Body of pancreas (tissue), 4 donors: ENCODE data around the gene ALG11. TPM values are rescaled to one million over a fixed set of nuclear protein-coding genes. Genes with fewer than 3 reads are reported as not detected.

Experiments
- ATAC-seq: fragments of 150-250 bp; one replicate; pipeline ENCODE4 v1.9.1; 2016
- DNase-seq, 4 donors: peaks; one replicate each; pipeline ENCODE4 v3.0.0-alpha.2; 2019
- H3K27ac ChIP-seq, 4 donors: fragments of 200-600 bp; sonication (generic); 1 replicate in 3 of 4; 2 replicates in 1 of 4; pipeline versions ENCODE4 v1.5.1 to v1.6.1; 2016 to 2019; ENCODE audit warnings: mild to moderate bottlenecking in 1 of 4, mixed read lengths in 1 of 4, moderate library complexity in 1 of 4
- H3K27me3 ChIP-seq, 2 donors: fragments of 200-600 bp; sonication (generic); one replicate each; pipeline ENCODE4 v1.6.0; 2016; ENCODE audit warnings: mild to moderate bottlenecking in 1 of 2
- H3K36me3 ChIP-seq, 2 donors: fragments of 200-600 bp; sonication (generic); replicated peaks in 1 of 2; 2 replicates each; pipeline ENCODE4 v1.5.1; 2016; ENCODE audit warnings: low read depth in 2 of 2; ENCODE audit not compliant: insufficient read depth in 1 of 2
- H3K4me1 ChIP-seq: fragments of 200-600 bp; sonication (generic); one replicate; pipeline ENCODE4 v1.6.0; 2016
- H3K4me3 ChIP-seq, 2 donors: fragments of 200-600 bp; sonication (generic); 1 replicate in 1 of 2; 2 replicates in 1 of 2; pipeline ENCODE4 v1.5.1; 2016 to 2019
- H3K9me3 ChIP-seq, 3 donors: fragments of 200-600 bp; sonication (generic); 1 replicate in 2 of 3; 2 replicates in 1 of 3; pipeline ENCODE4 v1.5.1; 2016
- CTCF ChIP-seq, 7 experiments: fragments of 450-650 bp in 4 of 7; fragments of 200-600 bp in 3 of 7; sonication (generic) in 3 of 7; IDR thresholded peaks; one replicate each; pipeline ENCODE4 v1.5.1; 2016 to 2019; ENCODE audit warnings: antibody characterized with exemption in 7 of 7
- POLR2A ChIP-seq, 3 donors: fragments of 450-650 bp; IDR thresholded peaks; one replicate each; pipeline ENCODE4 v1.6.1; 2016; ENCODE audit warnings: antibody characterized with exemption in 3 of 3, mild to moderate bottlenecking in 2 of 3
- WGBS, 2 donors: methylation state at CpG; one replicate each; pipeline ENCODE4 v1.1.5; 2017; 5-methylcytosine and 5-hydroxymethylcytosine counted together
- intact Hi-C: fragments of 100-400 bp; cut with DNase I; formaldehyde crosslinking; loops from one replicate; pipeline ENCODE4 v1.15.1; 2023
- total RNA-seq, 2 donors: library from RNA; depleted of rRNA; stranded (reverse); fragments of >200 nt; gene quantifications; one replicate each; pipeline ENCODE4 v1.1.0, GENCODE V29; 2016

The ALG11 gene
- total RNA-seq, 2 donors from 2014 or later = 9.2 to 16.1 TPM

DNA sequence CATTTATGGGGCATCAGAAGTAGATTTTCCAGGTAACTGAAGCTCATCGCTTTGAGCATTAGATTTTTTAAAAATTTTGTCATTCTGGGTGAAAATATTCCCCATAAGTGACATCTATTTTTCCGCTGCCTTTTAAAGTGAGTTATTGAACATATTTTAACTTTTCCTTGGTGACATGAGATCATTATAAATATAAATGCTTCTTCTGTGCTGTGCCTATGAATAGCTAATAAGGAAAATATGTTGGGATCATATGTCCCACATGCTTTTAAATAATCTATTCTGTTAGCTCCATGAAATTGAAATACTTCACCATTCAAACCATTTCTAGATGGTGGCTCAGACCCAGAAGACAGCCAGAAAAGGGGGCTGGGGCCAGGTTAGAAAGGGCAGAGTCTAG lies 15.0 kb upstream of the ALG11 start:
- intact Hi-C loops = no loop called here
- Histone ChIP-seq H3K4me3 (no peak overlapping the region), H3K27me3 (no peaks in the 10 kb centered on the region), H3K4me1 (peaks cover 60% of the 10 kb centered on the region), H3K27ac (no peak overlapping the region), H3K36me3 (no peaks in the 10 kb centered on the region), H3K9me3 (no peaks in the 10 kb centered on the region)
- TF ChIP-seq POLR2A (IDR thresholded peaks at IDR 0.05) (no peak), CTCF (IDR thresholded peaks at IDR 0.05) (no peak)
- 96 to 97% methylated on average over 2 of the region's 2 CpGs for WGBS, 2 donors
- no peak for ATAC-seq
- no peak for DNase-seq

DNA sequence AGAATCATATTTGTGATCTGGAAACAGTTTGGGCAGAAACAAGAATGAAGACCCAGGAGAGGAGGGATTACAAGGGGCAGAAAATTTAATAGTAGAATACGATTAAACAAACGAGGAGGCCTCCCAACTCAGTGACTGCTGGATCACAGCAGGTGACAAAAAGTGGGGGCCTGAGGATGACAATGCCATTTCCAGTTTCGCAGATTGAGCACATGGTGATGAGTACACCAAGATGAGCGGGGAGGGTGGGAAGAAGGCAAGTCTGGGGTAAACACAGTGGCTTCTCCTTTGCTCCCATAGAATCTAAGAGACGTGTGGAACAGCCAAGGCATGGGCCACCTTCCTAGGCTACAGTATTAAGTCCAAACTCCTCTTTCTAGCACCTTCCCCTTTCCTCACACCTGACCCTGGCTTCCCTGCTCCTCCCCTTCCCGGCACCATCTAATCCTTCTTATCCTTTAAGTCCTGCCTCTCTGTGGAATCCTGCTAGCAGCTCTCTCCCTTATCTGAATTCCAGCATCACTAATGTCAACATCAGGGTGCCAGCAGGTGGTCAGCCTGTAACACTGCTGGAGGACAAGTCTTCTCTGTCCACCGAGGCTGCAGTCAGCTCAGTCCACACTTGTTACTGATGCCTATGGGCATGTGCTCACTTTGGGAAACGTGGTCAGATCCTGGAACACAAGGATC lies 14.4 kb upstream of the ALG11 start:
- Histone ChIP-seq H3K9me3 (no peaks in the 10 kb centered on the region), H3K36me3 (no peaks in the 10 kb centered on the region), H3K4me1 (peaks cover 60% of the 10 kb centered on the region), H3K27ac (peak overlapping the region in 1 of 4 donors; percentile 39), H3K4me3 (no peak overlapping the region), H3K27me3 (no peaks in the 10 kb centered on the region)
- intact Hi-C loops = no loop called here
- TF ChIP-seq POLR2A (IDR thresholded peaks at IDR 0.05) (no peak), CTCF (IDR thresholded peaks at IDR 0.05) (no peak)
- ATAC-seq (no peak), DNase-seq (peak in 3 of 4 donors; percentile 20 to 28 (median 20))
- WGBS, 2 donors = 63 to 64% methylated on average over 8 of the region's 8 CpGs

- Histone ChIP-seq H3K4me3 (no peak overlapping the region), H3K27me3 (no peaks in the 10 kb centered on the region), H3K36me3 (no peaks in the 10 kb centered on the region), H3K4me1 (peaks cover 53% of the 10 kb centered on the region), H3K9me3 (no peaks in the 10 kb centered on the region), H3K27ac (peak overlapping the region; percentile 12 to 39 (median 34))
- WGBS, 2 donors = 22 to 43% methylated on average over 6 of the region's 6 CpGs
- no peak for ATAC-seq
- no peak for DNase-seq
- no peak for TF ChIP-seq CTCF (IDR thresholded peaks at IDR 0.05)
- no peak for TF ChIP-seq POLR2A (IDR thresholded peaks at IDR 0.05)
- intact Hi-C loops = no loop called here
These were observed 13.3 kb upstream of the ALG11 start for GRCh38 chr13:51998723-51999509.

- no peak for TF ChIP-seq CTCF (IDR thresholded peaks at IDR 0.05)
- no peak for TF ChIP-seq POLR2A (IDR thresholded peaks at IDR 0.05)
- H3K4me3 ChIP-seq = no peak overlapping the region
- WGBS, 2 donors = 20 to 21% methylated on average over 13 of the region's 13 CpGs
- intact Hi-C loops = no loop called here
- peak overlapping the region; percentile 13 to 57 (median 33) for H3K27ac ChIP-seq
- ATAC-seq (peak; percentile 22), DNase-seq (peak; percentile 70 to 86 (median 82))
- peaks cover 50% of the 10 kb centered on the region for H3K4me1 ChIP-seq
- no peaks in the 10 kb centered on the region for H3K36me3 ChIP-seq
- H3K9me3 ChIP-seq = no peaks in the 10 kb centered on the region
- no peaks in the 10 kb centered on the region for H3K27me3 ChIP-seq
These were observed 12.7 kb upstream of the ALG11 start for GRCh38 chr13:51999510-51999911.
